GM12891 (cell line): ENCODE measurements around the gene CYP27B1.

Experiments used
- PAX5 ChIP-seq: IDR thresholded peaks from 2 replicates; pipeline ENCODE4 v1.6.1; 2011; ENCODE audit warnings: low read length, moderate library complexity, mild to moderate bottlenecking; ENCODE audit not compliant: insufficient read depth, severe bottlenecking
- POLR2A ChIP-seq: IDR thresholded peaks from 2 replicates; pipeline ENCODE4 v1.6.1; 2011; ENCODE audit warnings: low read depth, low read length, control low read depth
- POLR2AphosphoS5 ChIP-seq: IDR thresholded peaks from 2 replicates; pipeline ENCODE4 v1.6.1; 2011; ENCODE audit warnings: low read depth, low read length, control low read depth
- POU2F2 ChIP-seq: IDR thresholded peaks from 2 replicates; pipeline ENCODE4 v1.6.1; 2011; ENCODE audit warnings: low read depth, mild to moderate bottlenecking, control low read depth, low read length, moderate library complexity
- TAF1 ChIP-seq: IDR thresholded peaks from 2 replicates; pipeline ENCODE4 v1.6.1; 2011; ENCODE audit warnings: low read depth, low read length, control low read depth

DNA sequence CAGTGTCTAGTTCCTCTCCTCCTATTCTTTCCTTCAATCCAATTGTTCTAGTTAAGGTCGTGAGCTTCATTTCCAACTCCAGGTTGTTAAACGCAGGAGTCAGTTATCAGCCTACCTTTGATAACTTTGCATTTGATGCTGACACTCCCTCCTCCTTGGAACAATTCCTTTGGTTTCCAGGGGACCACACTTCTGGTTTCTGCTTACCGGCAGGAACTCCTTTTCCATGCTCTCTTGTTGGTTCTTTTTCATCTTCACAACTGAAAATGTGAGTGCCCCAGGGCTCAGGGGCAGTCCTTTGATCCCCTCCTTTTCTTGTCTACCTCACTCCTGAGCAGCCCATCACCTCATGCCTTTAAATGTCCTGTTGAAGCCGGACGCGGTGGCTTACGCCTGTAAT lies 10.5 kb upstream of the CYP27B1 start:
- TF ChIP-seq POLR2AphosphoS5 (no peak), TAF1 (no peak), POLR2A (no peak), POU2F2 (no peak), PAX5 (no peak)
